HUDEP-2 (cell line): Measurements from ENCODE around the gene PLAGL1.

ENCODE experiments used
- DNase-seq, 76 experiments: peaks; one replicate each; lab custom pipeline; 2025; ENCODE audit not compliant: unreplicated experiment in 76 of 76; lab: John Stamatoyannopoulos, UW

Gene PLAGL1

GRCh38 chr6:143967706-143968376 lies 40.2 kb downstream of the PLAGL1 start:
- DNase-seq: no peak

GRCh38 chr6:143966312-143966711 lies 41.7 kb downstream of the PLAGL1 start:
- DNase-seq: no peak

- peak in 5 of 76 experiments; percentile 24 to 50 (median 41) for DNase-seq
These were observed 42.4 kb downstream of the PLAGL1 start for GRCh38 chr6:143965503-143966171.

- no peak for DNase-seq
These were observed 43.4 kb downstream of the PLAGL1 start for GRCh38 chr6:143964674-143965081.

GRCh38 chr6:143963158-143963919 lies 44.7 kb downstream of the PLAGL1 start:
- DNase-seq: no peak

- DNase-seq: no peak
These were observed 45.9 kb downstream of the PLAGL1 start for GRCh38 chr6:143961886-143962878.

GRCh38 chr6:143961066-143961465 lies 47.0 kb downstream of the PLAGL1 start:
- DNase-seq: no peak

GRCh38 chr6:143959927-143960326 lies 48.1 kb downstream of the PLAGL1 start:
- DNase-seq: no peak

- no peak for DNase-seq
These were observed 49.1 kb downstream of the PLAGL1 start for GRCh38 chr6:143958839-143959399.

- DNase-seq: no peak
These were observed 50.3 kb downstream of the PLAGL1 start for GRCh38 chr6:143957679-143958274.

GRCh38 chr6:143955971-143956370 lies 52.1 kb downstream of the PLAGL1 start:
- DNase-seq: no peak

GRCh38 chr6:143953922-143954321 lies 54.1 kb downstream of the PLAGL1 start:
- DNase-seq: no peak

GRCh38 chr6:143952947-143953701 lies 54.9 kb downstream of the PLAGL1 start:
- no peak for DNase-seq

- no peak for DNase-seq
These were observed 55.8 kb downstream of the PLAGL1 start for GRCh38 chr6:143952060-143952778.

- no peak for DNase-seq
These were observed 57.2 kb downstream of the PLAGL1 start for GRCh38 chr6:143950875-143951274.

GRCh38 chr6:143949962-143950361 lies 58.1 kb downstream of the PLAGL1 start:
- DNase-seq: no peak

GRCh38 chr6:143949535-143949934 lies 58.5 kb downstream of the PLAGL1 start:
- DNase-seq: no peak

- DNase-seq: no peak
These were observed 59.9 kb downstream of the PLAGL1 start for GRCh38 chr6:143948208-143948607.
